ENCODE data around the gene DAP. TPM values are rescaled to one million over a fixed set of nuclear protein-coding genes. Genes with fewer than 3 reads are reported as not detected.
A peak's percentile ranks its signal among the peaks of the same experiment; 100 is the strongest.

DAP gene
- polyA plus RNA-seq, 1 donor (not counting 4 experiments of a cell fraction or from before 2014, with no cell fraction given): 30.4 TPM

GRCh38 chr5:10690460-10691440 is 70.3 kb downstream of the DAP start:
- no peaks in the 10 kb centered on the region for H3K27me3 ChIP-seq (ENCODE audit: control insufficient read depth, extremely low read depth, insufficient read depth, low read length)
- dilution Hi-C loops (cut with MboI; ENCODE audit: extremely low pct_ligation_motif_present, low sequenced_read_pairs): no loop called here
- no peak overlapping the region for H3K9ac ChIP-seq (ENCODE audit: control insufficient read depth, extremely low read depth, insufficient read depth, low read length)
- peaks cover 7% of the 10 kb centered on the region for H3K79me2 ChIP-seq (ENCODE audit: control insufficient read depth, insufficient read depth, low read length)
- H3K9me3 ChIP-seq (ENCODE audit: control insufficient read depth, low read depth, low read length): no peaks in the 10 kb centered on the region
- peaks cover 2% of the 10 kb centered on the region for H3K9me1 ChIP-seq (ENCODE audit: control insufficient read depth, extremely low read depth, insufficient read depth, low read length)
- DNase-seq (ENCODE audit: low read depth, low spot score) (no peak), FAIRE-seq (no peak)
- H3K4me3 ChIP-seq (ENCODE audit: control insufficient read depth in 2 of 3, extremely low read depth in 1 of 3, insufficient read depth in 2 of 3, low read depth in 1 of 3, low read length in 3 of 3): no peak overlapping the region
- H3K4me2 ChIP-seq (ENCODE audit: control insufficient read depth, extremely low read depth, insufficient read depth, low read depth, low read length): no peak overlapping the region
- H4K20me1 ChIP-seq (ENCODE audit: control insufficient read depth, extremely low read depth, insufficient read depth, low read length): no peaks in the 10 kb centered on the region
- no peak for TF ChIP-seq CTCF (optimal IDR thresholded peaks at IDR 0.05 in 1 of 3, IDR thresholded peaks at IDR 0.05 in 1 of 3, conservative IDR thresholded peaks at IDR 0.05 in 1 of 3; ENCODE audit: extremely low read depth in 1 of 3, insufficient read depth in 2 of 3, low read length in 3 of 3)
- H2AFZ ChIP-seq (ENCODE audit: control insufficient read depth, low read length): no peak overlapping the region
- no peak overlapping the region for H3K27ac ChIP-seq (ENCODE audit: control insufficient read depth, insufficient read depth, low read length)
- H3K4me1 ChIP-seq (ENCODE audit: control insufficient read depth, extremely low read depth, insufficient read depth, low read length): peaks cover 15% of the 10 kb centered on the region
- H3K36me3 ChIP-seq (ENCODE audit: control insufficient read depth in 2 of 2, extremely low read depth in 1 of 2, insufficient read depth in 2 of 2, low read length in 2 of 2): peaks cover 0 to 5% of the 10 kb centered on the region in 2 experiments

GRCh38 chr5:10689391-10690081 is 71.5 kb downstream of the DAP start:
- Histone ChIP-seq H3K4me1 (ENCODE audit: control insufficient read depth, extremely low read depth, insufficient read depth, low read length) (peaks cover 16% of the 10 kb centered on the region), H3K36me3 (ENCODE audit: control insufficient read depth in 2 of 2, extremely low read depth in 1 of 2, insufficient read depth in 2 of 2, low read length in 2 of 2) (peaks cover 0 to 5% of the 10 kb centered on the region in 2 experiments), H3K27ac (ENCODE audit: control insufficient read depth, insufficient read depth, low read length) (no peak overlapping the region), H3K9me1 (ENCODE audit: control insufficient read depth, extremely low read depth, insufficient read depth, low read length) (peaks cover 2% of the 10 kb centered on the region), H3K9ac (ENCODE audit: control insufficient read depth, extremely low read depth, insufficient read depth, low read length) (no peak overlapping the region), H3K79me2 (ENCODE audit: control insufficient read depth, insufficient read depth, low read length) (peaks cover 6% of the 10 kb centered on the region), H4K20me1 (ENCODE audit: control insufficient read depth, extremely low read depth, insufficient read depth, low read length) (no peaks in the 10 kb centered on the region), H3K4me3 (ENCODE audit: control insufficient read depth in 2 of 3, extremely low read depth in 1 of 3, insufficient read depth in 2 of 3, low read depth in 1 of 3, low read length in 3 of 3) (no peak overlapping the region), H3K9me3 (ENCODE audit: control insufficient read depth, low read depth, low read length) (no peaks in the 10 kb centered on the region), H3K27me3 (ENCODE audit: control insufficient read depth, extremely low read depth, insufficient read depth, low read length) (no peaks in the 10 kb centered on the region), H3K4me2 (ENCODE audit: control insufficient read depth, extremely low read depth, insufficient read depth, low read depth, low read length) (no peak overlapping the region), H2AFZ (ENCODE audit: control insufficient read depth, low read length) (no peak overlapping the region)
- no peak for TF ChIP-seq EZH2 (IDR thresholded peaks at IDR 0.05; ENCODE audit: low read length)
- TF ChIP-seq CTCF (optimal IDR thresholded peaks at IDR 0.05 in 1 of 3, IDR thresholded peaks at IDR 0.05 in 1 of 3, conservative IDR thresholded peaks at IDR 0.05 in 1 of 3; ENCODE audit: extremely low read depth in 1 of 3, insufficient read depth in 2 of 3, low read length in 3 of 3): peak; percentile 32 to 62 (median 61)
- DNase-seq (ENCODE audit: low read depth, low spot score): no peak
- dilution Hi-C loops (cut with MboI; ENCODE audit: extremely low pct_ligation_motif_present, low sequenced_read_pairs): no loop called here
- FAIRE-seq: no peak

Measured in keratinocyte (primary cell).